Tibial nerve (tissue), 3 donors: Measurements from ENCODE around the gene SERPINA3.

ENCODE experiments used
- CTCF ChIP-seq, 5 experiments: fragments of 200-600 bp in 3 of 5; fragments of 450-650 bp in 2 of 5; sonication (generic) in 3 of 5; IDR thresholded peaks; one replicate each; pipeline ENCODE4 v1.5.1; 2016 to 2019; ENCODE audit warnings: antibody characterized with exemption in 5 of 5, mild to moderate bottlenecking in 3 of 5, moderate library complexity in 2 of 5
- POLR2A ChIP-seq, 2 donors: fragments of 450-650 bp; IDR thresholded peaks; one replicate each; pipeline ENCODE4 v1.6.1; 2017; ENCODE audit warnings: antibody characterized with exemption in 2 of 2, mild to moderate bottlenecking in 2 of 2, moderate library complexity in 2 of 2

DNA sequence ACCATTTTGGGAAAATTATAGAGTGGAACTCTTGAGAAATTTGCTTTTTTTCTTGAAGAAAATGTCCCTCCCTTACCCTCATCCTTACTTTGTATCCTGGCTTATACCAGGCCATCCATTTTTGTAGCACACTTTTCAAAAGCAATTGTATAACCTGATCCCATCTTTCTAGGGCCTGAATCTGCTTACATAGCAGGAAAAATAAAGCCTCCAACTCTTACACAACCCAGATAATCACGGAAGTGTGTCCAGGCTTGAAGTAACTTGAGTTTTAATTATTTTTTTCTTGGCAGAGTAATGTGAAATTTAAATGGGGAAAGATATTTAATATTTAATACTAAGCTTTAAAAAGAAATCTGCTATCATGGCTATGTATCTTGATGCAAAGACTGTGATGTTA lies 23.0 kb downstream of the SERPINA3 start:
- no peak for TF ChIP-seq CTCF (IDR thresholded peaks at IDR 0.05)
- TF ChIP-seq POLR2A (IDR thresholded peaks at IDR 0.05): no peak
